ENCODE results near the gene SLAMF9. TPM values are rescaled to one million over a fixed set of nuclear protein-coding genes. Genes with fewer than 3 reads are reported as not detected.

Gene SLAMF9
- total RNA-seq, 1 donor from 2014 or later = 0.43 TPM

DNA sequence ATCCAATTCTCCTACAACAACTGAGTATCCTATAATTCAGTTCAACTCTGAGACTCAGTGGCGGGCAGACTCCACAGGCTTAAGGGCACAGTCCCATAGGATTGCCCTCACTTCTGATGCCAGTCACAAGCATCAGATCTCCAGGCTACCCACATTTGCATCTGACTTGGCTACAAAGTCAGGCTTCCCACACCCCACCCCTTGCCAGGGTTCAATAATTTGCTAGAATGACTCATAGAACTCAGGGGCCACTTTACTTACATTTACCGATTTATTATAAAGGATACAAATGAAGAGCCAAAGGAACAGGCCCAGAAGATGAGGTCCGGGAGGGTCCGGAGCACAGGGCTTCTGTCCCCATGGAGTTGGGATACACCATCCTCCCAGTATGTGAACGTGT lies 36.0 kb upstream of the SLAMF9 start:
- Mint-ChIP-seq H3K27me3 (ENCODE audit: low read depth, unreplicated experiment) (peaks cover 4% of the 10 kb centered on the region), H3K4me1 (ENCODE audit: low read depth, unreplicated experiment) (peaks cover 13% of the 10 kb centered on the region), H3K27ac (ENCODE audit: unreplicated experiment) (no peak overlapping the region), H3K4me3 (ENCODE audit: unreplicated experiment) (no peak overlapping the region), H3K36me3 (ENCODE audit: low read depth, unreplicated experiment) (no peaks in the 10 kb centered on the region), H3K9me3 (ENCODE audit: unreplicated experiment) (no peaks in the 10 kb centered on the region)
- H3K27me3 ChIP-seq (ENCODE audit: insufficient read depth, low read length) = no peaks in the 10 kb centered on the region
- no peak overlapping the region for H3K4me3 ChIP-seq (ENCODE audit: insufficient read depth, low read depth, low read length)
- TF ChIP-seq CTCF (IDR thresholded peaks at IDR 0.05; ENCODE audit: insufficient read depth, low read depth, low read length) (no peak), EZH2 (IDR thresholded peaks at IDR 0.05; ENCODE audit: insufficient read depth, low read length) (no peak)
- H2AFZ ChIP-seq (ENCODE audit: low read depth, low read length) = no peak overlapping the region
- FAIRE-seq (no peak), DNase-seq (ENCODE audit: low read depth) (no peak)
- H3K4me2 ChIP-seq (ENCODE audit: low read length) = no peak overlapping the region
- no peaks in the 10 kb centered on the region for H3K9me3 ChIP-seq (ENCODE audit: insufficient read depth, low read depth, low read length)
- no peaks in the 10 kb centered on the region for H3K79me2 ChIP-seq (ENCODE audit: insufficient read depth, low read length)
- no peaks in the 10 kb centered on the region for H3K4me1 ChIP-seq (ENCODE audit: insufficient read depth, low read length)
- H4K20me1 ChIP-seq (ENCODE audit: insufficient read depth, low read length) = no peaks in the 10 kb centered on the region
- H3K9ac ChIP-seq (ENCODE audit: low read length) = no peak overlapping the region
- no peaks in the 10 kb centered on the region for H3K36me3 ChIP-seq (ENCODE audit: insufficient read depth, low read length)
- no peak overlapping the region for H3K27ac ChIP-seq (ENCODE audit: low read depth, low read length)

DNA sequence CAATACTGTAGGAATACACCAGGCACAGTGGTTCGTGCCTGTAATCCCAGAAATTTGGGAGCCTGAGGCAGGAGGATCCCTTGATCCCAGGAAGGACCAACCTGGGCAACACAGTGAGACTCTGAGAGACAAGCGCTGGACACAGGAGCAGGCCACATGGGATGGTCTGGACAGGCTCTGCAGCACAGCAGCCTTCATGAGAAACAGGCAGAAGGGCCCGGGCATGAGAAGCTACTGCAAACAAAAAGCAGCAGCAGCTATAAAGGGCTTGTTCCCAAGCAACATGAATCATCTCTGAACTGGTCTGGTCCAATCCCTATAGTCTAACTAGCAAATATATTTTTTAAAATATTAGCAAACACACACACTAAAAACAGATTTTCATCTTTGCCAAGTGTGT lies 35.5 kb upstream of the SLAMF9 start:
- no peak for DNase-seq (ENCODE audit: low read depth)
- Histone ChIP-seq H2AFZ (ENCODE audit: low read depth, low read length) (no peak overlapping the region), H3K4me3 (ENCODE audit: insufficient read depth, low read depth, low read length) (no peak overlapping the region), H3K27me3 (ENCODE audit: insufficient read depth, low read length) (no peaks in the 10 kb centered on the region), H3K9me3 (ENCODE audit: insufficient read depth, low read depth, low read length) (no peaks in the 10 kb centered on the region), H4K20me1 (ENCODE audit: insufficient read depth, low read length) (no peaks in the 10 kb centered on the region), H3K27ac (ENCODE audit: low read depth, low read length) (no peak overlapping the region), H3K36me3 (ENCODE audit: insufficient read depth, low read length) (no peaks in the 10 kb centered on the region), H3K79me2 (ENCODE audit: insufficient read depth, low read length) (no peaks in the 10 kb centered on the region), H3K4me2 (ENCODE audit: low read length) (no peak overlapping the region), H3K4me1 (ENCODE audit: insufficient read depth, low read length) (no peaks in the 10 kb centered on the region), H3K9ac (ENCODE audit: low read length) (no peak overlapping the region)
- Mint-ChIP-seq H3K4me3 (ENCODE audit: unreplicated experiment) (no peak overlapping the region), H3K9me3 (ENCODE audit: unreplicated experiment) (no peaks in the 10 kb centered on the region), H3K27ac (ENCODE audit: unreplicated experiment) (no peak overlapping the region), H3K4me1 (ENCODE audit: low read depth, unreplicated experiment) (peaks cover 13% of the 10 kb centered on the region), H3K27me3 (ENCODE audit: low read depth, unreplicated experiment) (peaks cover 4% of the 10 kb centered on the region), H3K36me3 (ENCODE audit: low read depth, unreplicated experiment) (no peaks in the 10 kb centered on the region)
- no peak for FAIRE-seq
- TF ChIP-seq EZH2 (IDR thresholded peaks at IDR 0.05; ENCODE audit: insufficient read depth, low read length) (no peak), CTCF (IDR thresholded peaks at IDR 0.05; ENCODE audit: insufficient read depth, low read depth, low read length) (no peak)

DNA sequence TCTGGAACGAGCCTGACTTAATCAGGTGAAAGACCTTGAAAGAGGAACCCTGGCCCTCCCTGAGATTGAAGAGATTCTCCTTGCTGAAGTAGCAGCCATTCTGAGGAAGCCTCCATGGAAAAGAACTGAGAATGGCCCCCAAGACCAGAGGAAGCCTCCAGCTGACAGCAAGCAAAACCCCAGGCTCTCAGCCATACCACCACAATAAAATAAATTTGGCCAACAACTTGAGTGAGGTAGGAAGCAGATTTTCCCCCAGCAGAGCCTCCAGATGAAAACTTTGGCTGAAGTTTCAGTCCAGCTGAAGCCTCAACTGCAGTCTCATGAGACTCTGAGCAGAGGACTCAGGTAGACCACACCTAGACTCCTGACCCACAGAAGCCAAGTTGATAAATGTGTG lies 34.0 kb upstream of the SLAMF9 start:
- H3K4me3 ChIP-seq (ENCODE audit: insufficient read depth, low read depth, low read length) = no peak overlapping the region
- H3K4me1 ChIP-seq (ENCODE audit: insufficient read depth, low read length) = no peaks in the 10 kb centered on the region
- no peaks in the 10 kb centered on the region for H3K36me3 ChIP-seq (ENCODE audit: insufficient read depth, low read length)
- Mint-ChIP-seq H3K36me3 (ENCODE audit: low read depth, unreplicated experiment) (no peaks in the 10 kb centered on the region), H3K27me3 (ENCODE audit: low read depth, unreplicated experiment) (peaks cover 14% of the 10 kb centered on the region), H3K4me3 (ENCODE audit: unreplicated experiment) (no peak overlapping the region), H3K4me1 (ENCODE audit: low read depth, unreplicated experiment) (peaks cover 10% of the 10 kb centered on the region), H3K27ac (ENCODE audit: unreplicated experiment) (no peak overlapping the region), H3K9me3 (ENCODE audit: unreplicated experiment) (no peaks in the 10 kb centered on the region)
- peaks cover 8% of the 10 kb centered on the region for H3K27me3 ChIP-seq (ENCODE audit: insufficient read depth, low read length)
- H3K27ac ChIP-seq (ENCODE audit: low read depth, low read length) = no peak overlapping the region
- no peaks in the 10 kb centered on the region for H4K20me1 ChIP-seq (ENCODE audit: insufficient read depth, low read length)
- DNase-seq (ENCODE audit: low read depth) (no peak), FAIRE-seq (no peak)
- no peak overlapping the region for H3K4me2 ChIP-seq (ENCODE audit: low read length)
- no peak for TF ChIP-seq EZH2 (IDR thresholded peaks at IDR 0.05; ENCODE audit: insufficient read depth, low read length)
- no peak for TF ChIP-seq CTCF (IDR thresholded peaks at IDR 0.05; ENCODE audit: insufficient read depth, low read depth, low read length)
- no peak overlapping the region for H3K9ac ChIP-seq (ENCODE audit: low read length)
- no peaks in the 10 kb centered on the region for H3K9me3 ChIP-seq (ENCODE audit: insufficient read depth, low read depth, low read length)
- no peaks in the 10 kb centered on the region for H3K79me2 ChIP-seq (ENCODE audit: insufficient read depth, low read length)
- no peak overlapping the region for H2AFZ ChIP-seq (ENCODE audit: low read depth, low read length)

Data from astrocyte (in vitro differentiated cells and primary cell).